Large intestine (tissue), 3 donors: ENCODE data around the gene ISYNA1. TPM values are rescaled to one million over a fixed set of nuclear protein-coding genes. Genes with fewer than 3 reads are reported as not detected.

ENCODE experiments used
- DNase-seq, 2 donors: peaks; one replicate each; pipeline versions ENCODE4 v3.0.0 to v3.0.0-alpha.2; 2013
- H3K27ac ChIP-seq: one replicate; pipeline ENCODE4 v1.5.1; 2013; ENCODE audit warnings: low read length
- H3K27me3 ChIP-seq: 2 replicates; pipeline ENCODE4 v1.6.1; 2013; ENCODE audit warnings: low read length; ENCODE audit not compliant: control insufficient read depth, insufficient read depth
- H3K36me3 ChIP-seq: 2 replicates; pipeline ENCODE4 v1.6.1; 2013; ENCODE audit warnings: low read length; ENCODE audit not compliant: control insufficient read depth, insufficient read depth
- H3K4me1 ChIP-seq: one replicate; pipeline ENCODE4 v1.6.1; 2013; ENCODE audit warnings: low read length; ENCODE audit not compliant: control insufficient read depth, insufficient read depth
- H3K4me3 ChIP-seq: one replicate; pipeline ENCODE4 v1.5.1; 2013; ENCODE audit warnings: low read length
- H3K9me3 ChIP-seq: one replicate; pipeline ENCODE4 v1.6.1; 2013; ENCODE audit warnings: mild to moderate bottlenecking, low read depth, low read length, moderate library complexity; ENCODE audit not compliant: control insufficient read depth
- WGBS: methylation state at CpG from one replicate; pipeline ENCODE4 v1.1.5; 2013; ENCODE audit warnings: low lambda C conversion rate; ENCODE audit not compliant: insufficient coverage; 5-methylcytosine and 5-hydroxymethylcytosine counted together
- polyA plus RNA-seq: library from polyadenylated mRNA; unstranded; fragments of 120-200 nt; gene quantifications from one replicate; pipeline ENCODE4 v1.2.1, GENCODE V29; 2013

Gene ISYNA1
- polyA plus RNA-seq, 1 donor: 64.4 TPM

- H3K9me3 ChIP-seq: no peaks in the 10 kb centered on the region
- H3K36me3 ChIP-seq: peaks cover 19% of the 10 kb centered on the region
- no peak overlapping the region for H3K27ac ChIP-seq
- no peaks in the 10 kb centered on the region for H3K27me3 ChIP-seq
- no CpG with 5 or more reads among the region's 11 CpGs for WGBS
- peaks cover 15% of the 10 kb centered on the region for H3K4me1 ChIP-seq
- no peak overlapping the region for H3K4me3 ChIP-seq
- no peak for DNase-seq
Measured at GRCh38 chr19:18392417-18392816, 45.5 kb downstream of the ISYNA1 start.

- H3K4me1 ChIP-seq: peaks cover 11% of the 10 kb centered on the region
- peaks cover 19% of the 10 kb centered on the region for H3K36me3 ChIP-seq
- no peaks in the 10 kb centered on the region for H3K9me3 ChIP-seq
- WGBS: no CpG with 5 or more reads among the region's 9 CpGs
- DNase-seq: no peak
- H3K27ac ChIP-seq: no peak overlapping the region
- no peak overlapping the region for H3K4me3 ChIP-seq
- H3K27me3 ChIP-seq: no peaks in the 10 kb centered on the region
Measured at GRCh38 chr19:18391509-18392075, 46.3 kb downstream of the ISYNA1 start.

- Histone ChIP-seq H3K27ac (no peak overlapping the region), H3K4me1 (peaks cover 18% of the 10 kb centered on the region), H3K36me3 (peaks cover 19% of the 10 kb centered on the region), H3K27me3 (no peaks in the 10 kb centered on the region), H3K9me3 (peaks cover 2% of the 10 kb centered on the region), H3K4me3 (no peak overlapping the region)
- no CpG with 5 or more reads among the region's 6 CpGs for whole genome bisulfite sequencing
- no peak for DNase-seq
Measured at GRCh38 chr19:18390065-18390907, 47.6 kb downstream of the ISYNA1 start.

- Histone ChIP-seq H3K27me3 (no peaks in the 10 kb centered on the region), H3K4me3 (no peak overlapping the region), H3K36me3 (peaks cover 19% of the 10 kb centered on the region), H3K4me1 (peaks cover 24% of the 10 kb centered on the region), H3K9me3 (peaks cover 2% of the 10 kb centered on the region), H3K27ac (no peak overlapping the region)
- DNase-seq: no peak
Measured at GRCh38 chr19:18389726-18390064, 48.2 kb downstream of the ISYNA1 start.

- Histone ChIP-seq H3K27ac (peak overlapping the region; percentile 13), H3K9me3 (peaks cover 2% of the 10 kb centered on the region)
- WGBS: 100% methylated on average over 2 of the region's 13 CpGs
Measured at GRCh38 chr19:18388960-18389725, 48.8 kb downstream of the ISYNA1 start.

GRCh38 chr19:18388100-18388959, 49.6 kb downstream of the ISYNA1 start:
- Histone ChIP-seq H3K27ac (peak overlapping the region; percentile 96), H3K4me3 (peak overlapping the region; percentile 84)
- WGBS: no CpG with 5 or more reads among the region's 86 CpGs

More at GRCh38 chr19:18388960-18389725, 48.8 kb downstream of the ISYNA1 start:
- H3K27me3 ChIP-seq: no peaks in the 10 kb centered on the region
- peak overlapping the region; percentile 27 for H3K4me3 ChIP-seq
- peaks cover 29% of the 10 kb centered on the region for H3K4me1 ChIP-seq
- DNase-seq: no peak
- H3K36me3 ChIP-seq: peaks cover 19% of the 10 kb centered on the region

GRCh38 chr19:18386543-18387271, 51.2 kb downstream of the ISYNA1 start:
- Histone ChIP-seq H3K4me1 (peaks cover 30% of the 10 kb centered on the region), H3K27ac (peak overlapping the region; percentile 96), H3K27me3 (no peaks in the 10 kb centered on the region), H3K9me3 (peaks cover 2% of the 10 kb centered on the region), H3K36me3 (peaks cover 19% of the 10 kb centered on the region), H3K4me3 (peak overlapping the region; percentile 84)
- DNase-seq: peak in 1 of 2 donors; percentile 65
- 0% methylated on average over 1 of the region's 14 CpGs for WGBS

More at GRCh38 chr19:18388100-18388959, 49.6 kb downstream of the ISYNA1 start:
- H3K9me3 ChIP-seq: peaks cover 2% of the 10 kb centered on the region
- peak; percentile 87 to 88 for DNase-seq
- no peaks in the 10 kb centered on the region for H3K27me3 ChIP-seq
- H3K4me1 ChIP-seq: peaks cover 30% of the 10 kb centered on the region
- peaks cover 19% of the 10 kb centered on the region for H3K36me3 ChIP-seq

- no CpG with 5 or more reads among the region's 33 CpGs for WGBS
- peaks cover 29% of the 10 kb centered on the region for H3K4me1 ChIP-seq
Measured at GRCh38 chr19:18385675-18386542, 52.0 kb downstream of the ISYNA1 start, which contains the start of gene GDF15. Gene GDF15 (plus strand): TSS chr19:18386158. CDS start chr19:18386190, 32 bp downstream.

GRCh38 chr19:18385359-18385674, 52.6 kb downstream of the ISYNA1 start:
- H3K27ac ChIP-seq: peak overlapping the region; percentile 96
- H3K4me3 ChIP-seq: no peak overlapping the region
- WGBS: no CpG with 5 or more reads among the region's 3 CpGs
- peaks cover 19% of the 10 kb centered on the region for H3K36me3 ChIP-seq
- H3K4me1 ChIP-seq: peaks cover 32% of the 10 kb centered on the region
- H3K9me3 ChIP-seq: peaks cover 2% of the 10 kb centered on the region
- no peaks in the 10 kb centered on the region for H3K27me3 ChIP-seq
- DNase-seq: no peak

More at GRCh38 chr19:18385675-18386542, 52.0 kb downstream of the ISYNA1 start, which contains the start of gene GDF15:
- DNase-seq: peak; percentile 93 to 96
- H3K27me3 ChIP-seq: no peaks in the 10 kb centered on the region
- H3K27ac ChIP-seq: peak within 1 kb of the TSS; percentile 96
- H3K4me3 ChIP-seq: peak within 1 kb of the TSS; percentile 84
- peaks cover 19% of the 10 kb centered on the region for H3K36me3 ChIP-seq
- peaks cover 2% of the 10 kb centered on the region for H3K9me3 ChIP-seq
